ENCODE data around the gene TMEFF2. TPM values are rescaled to one million over a fixed set of nuclear protein-coding genes. Genes with fewer than 3 reads are reported as not detected.

Gene TMEFF2
- total RNA-seq, 3 donors from 2014 or later (not counting 1 experiment from before 2014, with no cell fraction given), result not detected

DNA sequence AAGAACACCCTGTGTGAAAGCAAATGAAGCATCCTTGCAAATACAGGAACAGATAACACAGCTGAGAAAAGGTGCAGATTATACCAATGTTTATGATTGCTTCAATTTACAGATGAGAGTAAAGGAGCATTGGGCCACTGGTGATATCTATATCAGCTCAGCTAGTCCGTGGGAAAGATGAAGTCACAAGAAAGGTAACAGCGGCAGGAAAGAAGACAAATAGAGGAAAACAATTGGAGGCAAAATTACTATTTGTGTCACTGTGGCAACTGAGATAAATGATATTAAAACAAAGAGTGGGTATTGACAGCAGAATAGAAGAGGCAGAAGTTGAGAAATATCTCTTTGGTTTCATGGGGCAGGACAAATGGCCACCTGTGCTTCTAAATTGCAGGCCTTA lies 226.6 kb downstream of the TMEFF2 start:
- Histone ChIP-seq H3K4me3 (ENCODE audit: low read length) (no peak overlapping the region), H3K27ac (ENCODE audit: low read length) (no peak overlapping the region), H3K36me3 (ENCODE audit: control insufficient read depth, insufficient read depth, low read length) (no peaks in the 10 kb centered on the region), H3K27me3 (ENCODE audit: control insufficient read depth, insufficient read depth, low read length) (no peaks in the 10 kb centered on the region), H3K4me1 (ENCODE audit: control insufficient read depth, insufficient read depth, low read length) (no peaks in the 10 kb centered on the region), H3K9me3 (ENCODE audit: control insufficient read depth, insufficient read depth, low read length) (no peaks in the 10 kb centered on the region)
- Mint-ChIP-seq H3K4me1 (no peaks in the 10 kb centered on the region), H3K9me3 (peaks cover 0 to 2% of the 10 kb centered on the region in 2 donors), H3K4me3 (no peak overlapping the region), H3K36me3 (no peaks in the 10 kb centered on the region), H3K27me3 (ENCODE audit: low read depth in 2 of 2) (peaks cover 0 to 8% of the 10 kb centered on the region in 2 donors), H3K27ac (no peak overlapping the region)
- ATAC-seq, result no peak
- intact Hi-C loops (cut with micrococcal nuclease), result no loop called here
- DNase-seq, result no peak
- WGBS (ENCODE audit: insufficient coverage), result 89% methylated on average over 2 of the region's 2 CpGs
- TF ChIP-seq, protein P1, sequence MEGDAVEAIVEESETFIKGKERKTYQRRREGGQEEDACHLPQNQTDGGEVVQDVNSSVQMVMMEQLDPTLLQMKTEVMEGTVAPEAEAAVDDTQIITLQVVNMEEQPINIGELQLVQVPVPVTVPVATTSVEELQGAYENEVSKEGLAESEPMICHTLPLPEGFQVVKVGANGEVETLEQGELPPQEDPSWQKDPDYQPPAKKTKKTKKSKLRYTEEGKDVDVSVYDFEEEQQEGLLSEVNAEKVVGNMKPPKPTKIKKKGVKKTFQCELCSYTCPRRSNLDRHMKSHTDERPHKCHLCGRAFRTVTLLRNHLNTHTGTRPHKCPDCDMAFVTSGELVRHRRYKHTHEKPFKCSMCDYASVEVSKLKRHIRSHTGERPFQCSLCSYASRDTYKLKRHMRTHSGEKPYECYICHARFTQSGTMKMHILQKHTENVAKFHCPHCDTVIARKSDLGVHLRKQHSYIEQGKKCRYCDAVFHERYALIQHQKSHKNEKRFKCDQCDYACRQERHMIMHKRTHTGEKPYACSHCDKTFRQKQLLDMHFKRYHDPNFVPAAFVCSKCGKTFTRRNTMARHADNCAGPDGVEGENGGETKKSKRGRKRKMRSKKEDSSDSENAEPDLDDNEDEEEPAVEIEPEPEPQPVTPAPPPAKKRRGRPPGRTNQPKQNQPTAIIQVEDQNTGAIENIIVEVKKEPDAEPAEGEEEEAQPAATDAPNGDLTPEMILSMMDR (IDR thresholded peaks at IDR 0.05), result no peak

DNA sequence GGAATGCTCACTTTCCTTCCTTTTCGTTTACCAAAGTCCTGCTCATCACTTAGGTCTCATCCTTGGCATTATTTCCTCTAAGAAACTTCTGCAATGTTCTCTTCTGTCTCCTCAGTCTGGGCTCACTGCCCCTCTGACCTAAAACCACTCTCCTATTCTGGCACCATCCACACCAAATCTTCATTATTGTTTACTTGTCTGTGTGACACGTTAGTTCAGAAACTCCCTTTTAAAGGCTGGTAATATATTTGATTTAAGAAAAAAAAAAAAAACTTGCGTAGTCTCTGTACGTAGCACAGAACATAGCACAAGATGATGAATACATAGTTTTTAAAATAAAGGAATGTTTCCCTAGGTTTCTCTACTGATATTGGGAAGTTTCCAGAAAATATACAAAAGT lies 229.0 kb downstream of the TMEFF2 start:
- Histone ChIP-seq H3K9me3 (ENCODE audit: control insufficient read depth, insufficient read depth, low read length) (no peaks in the 10 kb centered on the region), H3K4me1 (ENCODE audit: control insufficient read depth, insufficient read depth, low read length) (no peaks in the 10 kb centered on the region), H3K27me3 (ENCODE audit: control insufficient read depth, insufficient read depth, low read length) (no peaks in the 10 kb centered on the region), H3K36me3 (ENCODE audit: control insufficient read depth, insufficient read depth, low read length) (no peaks in the 10 kb centered on the region), H3K4me3 (ENCODE audit: low read length) (no peak overlapping the region), H3K27ac (ENCODE audit: low read length) (no peak overlapping the region)
- DNase-seq (no peak), ATAC-seq (no peak)
- no peak overlapping the region for H3K27ac Mint-ChIP-seq
- H3K27me3 Mint-ChIP-seq (ENCODE audit: low read depth in 2 of 2), result peaks cover 0 to 2% of the 10 kb centered on the region in 2 donors
- H3K36me3 Mint-ChIP-seq, result no peaks in the 10 kb centered on the region
- intact Hi-C loops (cut with micrococcal nuclease), result no loop called here
- TF ChIP-seq, protein P1 (IDR thresholded peaks at IDR 0.05), result no peak
- 84% methylated on average over 3 of the region's 4 CpGs for WGBS (ENCODE audit: insufficient coverage)
- H3K4me1 Mint-ChIP-seq, result no peaks in the 10 kb centered on the region
- peaks cover 0 to 2% of the 10 kb centered on the region in 2 donors for H3K9me3 Mint-ChIP-seq
- H3K4me3 Mint-ChIP-seq, result no peak overlapping the region

DNA sequence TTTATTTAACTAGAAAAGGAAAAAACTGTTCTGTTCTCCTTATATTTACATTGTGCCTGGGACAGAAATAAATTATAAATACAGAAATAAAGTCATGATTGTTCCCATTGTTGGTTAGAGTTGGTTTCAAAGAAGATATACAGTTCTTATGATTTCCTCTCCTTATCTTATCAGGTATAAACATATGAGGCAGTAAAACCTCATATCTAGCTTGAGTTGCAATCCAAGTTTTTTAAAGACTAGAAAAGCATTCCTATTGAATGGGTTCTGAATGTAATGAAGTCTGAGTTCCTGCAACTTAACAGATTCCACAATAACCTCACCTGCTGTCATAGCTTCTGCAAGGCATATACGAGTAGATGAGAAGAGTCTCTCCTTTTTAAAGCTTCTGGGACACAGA lies 233.2 kb downstream of the TMEFF2 start:
- H3K4me3 Mint-ChIP-seq, result no peak overlapping the region
- no peaks in the 10 kb centered on the region for H3K27me3 ChIP-seq (ENCODE audit: control insufficient read depth, insufficient read depth, low read length)
- H3K4me3 ChIP-seq (ENCODE audit: low read length), result no peak overlapping the region
- DNase-seq, result no peak
- WGBS (ENCODE audit: insufficient coverage), result 67% methylated on average over 1 of the region's 1 CpG
- H3K27ac ChIP-seq (ENCODE audit: low read length), result no peak overlapping the region
- no peaks in the 10 kb centered on the region for H3K9me3 ChIP-seq (ENCODE audit: control insufficient read depth, insufficient read depth, low read length)
- peaks cover 2 to 6% of the 10 kb centered on the region in 2 donors for H3K27me3 Mint-ChIP-seq (ENCODE audit: low read depth in 2 of 2)
- H3K4me1 ChIP-seq (ENCODE audit: control insufficient read depth, insufficient read depth, low read length), result no peaks in the 10 kb centered on the region
- peaks cover 0 to 2% of the 10 kb centered on the region in 2 donors for H3K9me3 Mint-ChIP-seq
- H3K27ac Mint-ChIP-seq, result no peak overlapping the region
- intact Hi-C loops (cut with micrococcal nuclease), result no loop called here
- TF ChIP-seq, protein P1 (IDR thresholded peaks at IDR 0.05), result no peak
- H3K36me3 Mint-ChIP-seq, result no peaks in the 10 kb centered on the region
- no peaks in the 10 kb centered on the region for H3K4me1 Mint-ChIP-seq
- no peaks in the 10 kb centered on the region for H3K36me3 ChIP-seq (ENCODE audit: control insufficient read depth, insufficient read depth, low read length)
- ATAC-seq, result no peak

DNA sequence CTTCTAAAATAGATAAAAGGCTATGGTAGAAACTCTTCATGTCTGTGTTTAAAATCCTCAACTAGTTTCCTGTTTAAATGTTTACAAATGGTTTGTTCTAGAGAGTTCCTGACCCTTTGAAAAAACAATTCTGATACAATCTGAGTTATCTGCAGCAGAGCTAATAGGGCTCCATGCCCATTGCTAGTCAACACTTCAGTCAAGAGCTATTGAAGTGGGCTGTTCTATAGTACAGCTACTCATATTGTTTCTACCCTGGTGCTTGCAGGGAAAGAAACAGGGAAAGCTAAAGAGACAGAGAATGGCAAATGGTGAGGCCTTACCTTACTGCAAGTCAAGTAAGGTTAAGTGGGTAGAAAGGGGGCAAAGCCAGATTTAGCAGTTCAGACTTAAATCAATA lies 235.5 kb downstream of the TMEFF2 start:
- no peak for ATAC-seq
- H3K27ac Mint-ChIP-seq, result no peak overlapping the region
- Histone ChIP-seq H3K27me3 (ENCODE audit: control insufficient read depth, insufficient read depth, low read length) (no peaks in the 10 kb centered on the region), H3K9me3 (ENCODE audit: control insufficient read depth, insufficient read depth, low read length) (no peaks in the 10 kb centered on the region), H3K4me1 (ENCODE audit: control insufficient read depth, insufficient read depth, low read length) (no peaks in the 10 kb centered on the region), H3K36me3 (ENCODE audit: control insufficient read depth, insufficient read depth, low read length) (no peaks in the 10 kb centered on the region), H3K4me3 (ENCODE audit: low read length) (no peak overlapping the region), H3K27ac (ENCODE audit: low read length) (no peak overlapping the region)
- peaks cover 0 to 6% of the 10 kb centered on the region in 2 donors for H3K27me3 Mint-ChIP-seq (ENCODE audit: low read depth in 2 of 2)
- H3K9me3 Mint-ChIP-seq, result no peaks in the 10 kb centered on the region
- H3K4me1 Mint-ChIP-seq, result no peaks in the 10 kb centered on the region
- H3K4me3 Mint-ChIP-seq, result no peak overlapping the region
- no peaks in the 10 kb centered on the region for H3K36me3 Mint-ChIP-seq
- DNase-seq, result no peak
- intact Hi-C loops (cut with micrococcal nuclease), result no loop called here
- TF ChIP-seq, protein P1 (IDR thresholded peaks at IDR 0.05), result no peak

Measured in natural killer cell (primary cell).